Sigmoid colon (tissue), 4 donors: ENCODE measurements around the gene DUSP7.

Experiments
- EP300 ChIP-seq, 4 donors: sonication (generic); formaldehyde crosslinking; IDR thresholded peaks; one replicate each; pipeline ENCODE4 v1.6.1; 2017; ENCODE audit warnings: antibody characterized with exemption in 4 of 4
- TF ChIP-seq, protein P1 (sequence below), 4 experiments: fragments of 450-650 bp in 3 of 4; fragments of 200-600 bp in 1 of 4; IDR thresholded peaks; one replicate each; pipeline ENCODE4 v1.5.1; 2016 to 2019; ENCODE audit warnings: antibody characterized with exemption in 4 of 4, mild to moderate bottlenecking in 3 of 4, moderate library complexity in 2 of 4

DNA sequence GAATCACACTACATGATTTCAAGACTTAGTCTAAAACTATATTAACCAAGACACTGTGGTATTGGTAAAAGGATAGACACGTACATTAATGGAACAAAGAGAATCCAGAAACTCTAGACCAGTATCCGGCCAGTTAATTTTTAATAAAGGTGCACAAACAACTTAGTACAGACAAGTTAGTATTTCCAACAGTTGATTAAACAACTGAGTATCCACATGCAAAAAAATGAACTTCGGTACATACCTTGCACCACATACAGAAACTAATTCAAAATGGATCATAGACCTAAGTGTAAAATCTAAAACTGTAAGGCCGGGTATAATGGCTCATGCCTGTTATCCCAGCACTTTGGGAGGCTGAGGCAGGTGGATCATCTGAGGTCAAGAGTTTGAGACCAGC, 46.6 kb upstream of the DUSP7 start:
- TF ChIP-seq, protein P1, sequence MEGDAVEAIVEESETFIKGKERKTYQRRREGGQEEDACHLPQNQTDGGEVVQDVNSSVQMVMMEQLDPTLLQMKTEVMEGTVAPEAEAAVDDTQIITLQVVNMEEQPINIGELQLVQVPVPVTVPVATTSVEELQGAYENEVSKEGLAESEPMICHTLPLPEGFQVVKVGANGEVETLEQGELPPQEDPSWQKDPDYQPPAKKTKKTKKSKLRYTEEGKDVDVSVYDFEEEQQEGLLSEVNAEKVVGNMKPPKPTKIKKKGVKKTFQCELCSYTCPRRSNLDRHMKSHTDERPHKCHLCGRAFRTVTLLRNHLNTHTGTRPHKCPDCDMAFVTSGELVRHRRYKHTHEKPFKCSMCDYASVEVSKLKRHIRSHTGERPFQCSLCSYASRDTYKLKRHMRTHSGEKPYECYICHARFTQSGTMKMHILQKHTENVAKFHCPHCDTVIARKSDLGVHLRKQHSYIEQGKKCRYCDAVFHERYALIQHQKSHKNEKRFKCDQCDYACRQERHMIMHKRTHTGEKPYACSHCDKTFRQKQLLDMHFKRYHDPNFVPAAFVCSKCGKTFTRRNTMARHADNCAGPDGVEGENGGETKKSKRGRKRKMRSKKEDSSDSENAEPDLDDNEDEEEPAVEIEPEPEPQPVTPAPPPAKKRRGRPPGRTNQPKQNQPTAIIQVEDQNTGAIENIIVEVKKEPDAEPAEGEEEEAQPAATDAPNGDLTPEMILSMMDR (IDR thresholded peaks at IDR 0.05): no peak
- no peak for TF ChIP-seq EP300 (IDR thresholded peaks at IDR 0.05)
